NCI-H774 (cell line): ENCODE measurements around the gene PTPRN2.
A peak's percentile ranks its signal among the peaks of the same experiment; 100 is the strongest.
"Not testable (repeated sequence)": the region's sequence is repeated elsewhere in the genome, so short reads cannot be mapped to it uniquely, and the experiment has no call there.

Experiments
- DNase-seq: peaks from one replicate; lab custom pipeline; 2025; lab: John Stamatoyannopoulos, UW

The PTPRN2 gene

GRCh38 chr7:157846746-157847145, 740.9 kb downstream of the PTPRN2 start:
- not testable (repeated sequence) for DNase-seq

GRCh38 chr7:157846271-157846670, 741.4 kb downstream of the PTPRN2 start:
- DNase-seq, result no peak

GRCh38 chr7:157845203-157845835, 742.3 kb downstream of the PTPRN2 start:
- DNase-seq, result no peak

GRCh38 chr7:157844611-157845010, 743.0 kb downstream of the PTPRN2 start:
- DNase-seq, result no peak

- no peak for DNase-seq
Measured at GRCh38 chr7:157844141-157844540, 743.5 kb downstream of the PTPRN2 start.

- DNase-seq, result no peak
Measured at GRCh38 chr7:157843336-157844140, 744.1 kb downstream of the PTPRN2 start.

GRCh38 chr7:157841773-157842370, 745.8 kb downstream of the PTPRN2 start:
- DNase-seq, result no peak

GRCh38 chr7:157840914-157841772, 746.5 kb downstream of the PTPRN2 start:
- DNase-seq, result no peak

- no peak for DNase-seq
Measured at GRCh38 chr7:157840174-157840913, 747.3 kb downstream of the PTPRN2 start.

GRCh38 chr7:157839672-157840167, 747.9 kb downstream of the PTPRN2 start:
- DNase-seq, result no peak

- DNase-seq, result no peak
Measured at GRCh38 chr7:157839226-157839625, 748.4 kb downstream of the PTPRN2 start.

GRCh38 chr7:157837561-157837960, 750.1 kb downstream of the PTPRN2 start:
- DNase-seq, result no peak

GRCh38 chr7:157837047-157837446, 750.6 kb downstream of the PTPRN2 start:
- DNase-seq, result no peak

GRCh38 chr7:157834501-157835163, 753.0 kb downstream of the PTPRN2 start:
- no peak for DNase-seq

GRCh38 chr7:157832866-157833607, 754.6 kb downstream of the PTPRN2 start:
- DNase-seq, result no peak

GRCh38 chr7:157832421-157832820, 755.2 kb downstream of the PTPRN2 start:
- DNase-seq, result no peak

GRCh38 chr7:157832006-157832405, 755.6 kb downstream of the PTPRN2 start:
- DNase-seq, result no peak

- no peak for DNase-seq
Measured at GRCh38 chr7:157831143-157831905, 756.3 kb downstream of the PTPRN2 start.

GRCh38 chr7:157830331-157830730, 757.3 kb downstream of the PTPRN2 start:
- peak; percentile 58 for DNase-seq
